MM.1S (cell line): Measurements from ENCODE around the gene KRT37.

Source experiments
- DNase-seq: peaks from one replicate; pipeline ENCODE4 v3.0.0-alpha.2; 2015
- H2AFZ ChIP-seq: fragments of 300-600 bp; sonication (generic); 2 replicates; pipeline ENCODE4 v1.6.0; 2016; ENCODE audit warnings: antibody characterized with exemption, low read length
- H3F3A ChIP-seq: fragments of 300-600 bp; sonication (generic); 2 replicates; pipeline ENCODE4 v1.6.1; 2016; ENCODE audit warnings: mild to moderate bottlenecking, antibody characterized with exemption, low read length, moderate library complexity, mixed read lengths; ENCODE audit not compliant: insufficient read depth
- H3K27ac ChIP-seq: fragments of 300-600 bp; sonication (generic); 2 replicates; pipeline ENCODE4 v1.5.1; 2016; ENCODE audit warnings: mild to moderate bottlenecking, low read length
- H3K27me3 ChIP-seq: fragments of 300-600 bp; sonication (generic); replicated peaks from 2 replicates; pipeline ENCODE4 v1.6.0; 2016; ENCODE audit warnings: low read length; ENCODE audit not compliant: insufficient read depth
- H3K36me3 ChIP-seq: fragments of 300-600 bp; sonication (generic); replicated peaks from 2 replicates; pipeline ENCODE4 v1.6.1; 2016; ENCODE audit warnings: mild to moderate bottlenecking, low read length, mixed read lengths; ENCODE audit not compliant: insufficient read depth
- H3K4me1 ChIP-seq: fragments of 300-600 bp; sonication (generic); 2 replicates; pipeline ENCODE4 v1.6.1; 2016; ENCODE audit warnings: low read length, mixed read lengths
- H3K4me2 ChIP-seq: fragments of 300-600 bp; sonication (generic); 2 replicates; pipeline ENCODE4 v1.6.0; 2016; ENCODE audit warnings: low read depth, low read length
- H3K4me3 ChIP-seq: fragments of 300-600 bp; sonication (generic); 2 replicates; pipeline ENCODE4 v1.5.1; 2016; ENCODE audit warnings: low read length, mixed read lengths
- H3K79me2 ChIP-seq: fragments of 300-600 bp; sonication (generic); 2 replicates; pipeline ENCODE4 v1.6.1; 2016; ENCODE audit warnings: mixed run types, low read length, mixed read lengths
- H3K9ac ChIP-seq: fragments of 300-600 bp; sonication (generic); 2 replicates; pipeline ENCODE4 v1.6.1; 2016; ENCODE audit warnings: low read length, mixed read lengths
- H3K9me2 ChIP-seq: fragments of 300-600 bp; sonication (generic); replicated peaks from 2 replicates; pipeline ENCODE4 v1.6.1; 2016; ENCODE audit warnings: mild to moderate bottlenecking, low read length, mixed read lengths; ENCODE audit not compliant: insufficient read depth
- H3K9me3 ChIP-seq: fragments of 300-600 bp; sonication (generic); replicated peaks from 2 replicates; pipeline ENCODE4 v1.6.1; 2016; ENCODE audit warnings: mild to moderate bottlenecking, low read length, mixed read lengths; ENCODE audit not compliant: insufficient read depth
- H4K20me1 ChIP-seq: fragments of 300-600 bp; sonication (generic); 2 replicates; pipeline ENCODE4 v1.6.1; 2016; ENCODE audit warnings: mild to moderate bottlenecking, low read length, moderate library complexity, mixed read lengths; ENCODE audit not compliant: insufficient read depth
- EZH2 ChIP-seq: fragments of 300-600 bp; sonication (generic); optimal IDR thresholded peaks from 2 replicates; pipeline ENCODE3; 2017; ENCODE audit warnings: low read depth, mild to moderate bottlenecking, antibody characterized with exemption, low read length, mixed read lengths
- EZH2phosphoT487 ChIP-seq: fragments of 300-600 bp; sonication (generic); IDR thresholded peaks from 2 replicates; pipeline ENCODE4 v1.6.1; 2018; ENCODE audit warnings: antibody characterized with exemption, low read length
- TF ChIP-seq, protein P1 (sequence below): fragments of 300-600 bp; sonication (generic); IDR thresholded peaks from 2 replicates; pipeline ENCODE4 v1.5.1; 2016; ENCODE audit warnings: antibody characterized with exemption, low read length, mixed read lengths

The KRT37 gene

GRCh38 chr17:41440531-41441033 lies 16.2 kb upstream of the KRT37 start, which contains the start of gene KRT38:
Gene KRT38 (minus strand): TSS chr17:41440983. CDS start chr17:41440921, 62 bp downstream.
- Histone ChIP-seq H3K79me2 (no peaks in the 10 kb centered on the region), H3K9me2 (no peaks in the 10 kb centered on the region), H3K4me2 (no peak within 1 kb of the TSS), H3K4me1 (no peaks in the 10 kb centered on the region), H3F3A (no peaks in the 10 kb centered on the region), H3K9ac (no peak within 1 kb of the TSS), H2AFZ (no peak within 1 kb of the TSS), H3K9me3 (no peaks in the 10 kb centered on the region), H3K36me3 (no peaks in the 10 kb centered on the region), H3K27me3 (no peaks in the 10 kb centered on the region), H3K27ac (no peak within 1 kb of the TSS), H4K20me1 (no peaks in the 10 kb centered on the region), H3K4me3 (no peak within 1 kb of the TSS)
- DNase-seq = no peak
- TF ChIP-seq, protein P1, sequence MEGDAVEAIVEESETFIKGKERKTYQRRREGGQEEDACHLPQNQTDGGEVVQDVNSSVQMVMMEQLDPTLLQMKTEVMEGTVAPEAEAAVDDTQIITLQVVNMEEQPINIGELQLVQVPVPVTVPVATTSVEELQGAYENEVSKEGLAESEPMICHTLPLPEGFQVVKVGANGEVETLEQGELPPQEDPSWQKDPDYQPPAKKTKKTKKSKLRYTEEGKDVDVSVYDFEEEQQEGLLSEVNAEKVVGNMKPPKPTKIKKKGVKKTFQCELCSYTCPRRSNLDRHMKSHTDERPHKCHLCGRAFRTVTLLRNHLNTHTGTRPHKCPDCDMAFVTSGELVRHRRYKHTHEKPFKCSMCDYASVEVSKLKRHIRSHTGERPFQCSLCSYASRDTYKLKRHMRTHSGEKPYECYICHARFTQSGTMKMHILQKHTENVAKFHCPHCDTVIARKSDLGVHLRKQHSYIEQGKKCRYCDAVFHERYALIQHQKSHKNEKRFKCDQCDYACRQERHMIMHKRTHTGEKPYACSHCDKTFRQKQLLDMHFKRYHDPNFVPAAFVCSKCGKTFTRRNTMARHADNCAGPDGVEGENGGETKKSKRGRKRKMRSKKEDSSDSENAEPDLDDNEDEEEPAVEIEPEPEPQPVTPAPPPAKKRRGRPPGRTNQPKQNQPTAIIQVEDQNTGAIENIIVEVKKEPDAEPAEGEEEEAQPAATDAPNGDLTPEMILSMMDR = no peak
- no peak for TF ChIP-seq EZH2phosphoT487
- TF ChIP-seq EZH2 = no peak

GRCh38 chr17:41439375-41439774 lies 15.0 kb upstream of the KRT37 start:
- no peaks in the 10 kb centered on the region for H3K4me1 ChIP-seq
- H3F3A ChIP-seq = no peaks in the 10 kb centered on the region
- no peaks in the 10 kb centered on the region for H3K27me3 ChIP-seq
- H3K4me2 ChIP-seq = no peak overlapping the region
- TF ChIP-seq EZH2 = no peak
- TF ChIP-seq, protein P1 = no peak
- TF ChIP-seq EZH2phosphoT487 = no peak
- no peaks in the 10 kb centered on the region for H4K20me1 ChIP-seq
- H2AFZ ChIP-seq = no peak overlapping the region
- no peaks in the 10 kb centered on the region for H3K36me3 ChIP-seq
- no peaks in the 10 kb centered on the region for H3K79me2 ChIP-seq
- no peak overlapping the region for H3K27ac ChIP-seq
- no peaks in the 10 kb centered on the region for H3K9me2 ChIP-seq
- H3K9ac ChIP-seq = no peak overlapping the region
- no peak for DNase-seq
- no peaks in the 10 kb centered on the region for H3K9me3 ChIP-seq
- H3K4me3 ChIP-seq = no peak overlapping the region

DNA sequence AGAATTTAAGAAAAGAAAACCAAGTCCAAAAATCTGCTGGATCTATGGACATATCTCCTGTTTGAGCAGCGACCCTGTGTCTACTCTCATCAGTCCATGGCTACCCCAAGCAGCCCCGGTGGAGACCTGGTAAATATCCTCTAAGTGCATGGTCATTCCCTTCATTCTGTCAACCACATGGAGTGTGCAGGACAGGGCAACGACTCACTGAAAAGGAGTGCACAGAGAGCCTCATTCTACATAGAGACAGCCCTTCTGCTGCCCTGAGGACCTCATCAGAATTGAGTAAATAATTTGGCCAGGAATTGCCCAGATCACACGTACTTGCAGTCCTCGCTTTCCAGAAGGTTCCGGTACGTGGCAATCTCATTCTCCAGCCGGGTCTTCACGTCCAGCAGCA lies 13.4 kb upstream of the KRT37 start:
- no peak for DNase-seq

More for the DNA sequence above, 13.4 kb upstream of the KRT37 start:
- Histone ChIP-seq H3K4me2 (no peak overlapping the region), H3K4me3 (no peak overlapping the region), H3K9me2 (no peaks in the 10 kb centered on the region), H3K36me3 (no peaks in the 10 kb centered on the region), H3K9ac (no peak overlapping the region), H4K20me1 (no peaks in the 10 kb centered on the region), H3K4me1 (no peaks in the 10 kb centered on the region), H3K9me3 (no peaks in the 10 kb centered on the region), H3F3A (no peaks in the 10 kb centered on the region), H3K79me2 (no peaks in the 10 kb centered on the region), H2AFZ (no peak overlapping the region), H3K27ac (no peak overlapping the region), H3K27me3 (no peaks in the 10 kb centered on the region)
- TF ChIP-seq, protein P1 = no peak
- TF ChIP-seq EZH2phosphoT487 (no peak), EZH2 (no peak)
